Smooth muscle cell (in vitro differentiated cells): ENCODE measurements around the gene ABHD17C. TPM values are rescaled to one million over a fixed set of nuclear protein-coding genes. Genes with fewer than 3 reads are reported as not detected.
A peak's percentile ranks its signal among the peaks of the same experiment; 100 is the strongest.

Experiments
- DNase-seq: peaks from one replicate; lab custom pipeline; 2025; ENCODE audit not compliant: unreplicated experiment; lab: John Stamatoyannopoulos, UW
- H2AFZ ChIP-seq: fragments of 200-600 bp; sonication (generic); 2 replicates; pipeline ENCODE4 v1.6.0; 2016; ENCODE audit warnings: antibody characterized with exemption, low read depth, mild to moderate bottlenecking
- H3F3A ChIP-seq: fragments of 200-600 bp; sonication (generic); 2 replicates; pipeline ENCODE4 v1.6.0; 2017; ENCODE audit warnings: antibody characterized with exemption, low read depth
- H3K27ac ChIP-seq: fragments of 200-600 bp; sonication (generic); 2 replicates; pipeline ENCODE4 v1.5.1; 2016; ENCODE audit warnings: low read depth, mild to moderate bottlenecking
- H3K27me3 ChIP-seq: fragments of 200-600 bp; sonication (generic); 2 replicates; pipeline ENCODE4 v1.6.1; 2016; ENCODE audit warnings: low read depth, mild to moderate bottlenecking
- H3K36me3 ChIP-seq: fragments of 200-600 bp; sonication (generic); 2 replicates; pipeline ENCODE4 v1.5.1; 2016; ENCODE audit warnings: low read depth
- H3K4me1 ChIP-seq: fragments of 200-600 bp; sonication (generic); 2 replicates; pipeline ENCODE4 v1.5.1; 2016; ENCODE audit warnings: low read depth
- H3K4me2 ChIP-seq: fragments of 200-600 bp; sonication (generic); 2 replicates; pipeline ENCODE4 v1.6.0; 2016; ENCODE audit warnings: mild to moderate bottlenecking
- H3K4me3 ChIP-seq: fragments of 200-600 bp; sonication (generic); 2 replicates; pipeline ENCODE4 v1.5.1; 2016; ENCODE audit warnings: mild to moderate bottlenecking
- H3K79me2 ChIP-seq: fragments of 200-600 bp; sonication (generic); 2 replicates; pipeline ENCODE4 v1.6.0; 2016; ENCODE audit warnings: low read depth, mild to moderate bottlenecking
- H3K9ac ChIP-seq: fragments of 200-600 bp; sonication (generic); 2 replicates; pipeline ENCODE4 v1.6.0; 2016; ENCODE audit warnings: low read depth
- H3K9me3 ChIP-seq: fragments of 200-600 bp; sonication (generic); replicated peaks from 2 replicates; pipeline ENCODE4 v1.5.1; 2016; ENCODE audit warnings: low read depth
- H4K20me1 ChIP-seq: fragments of 200-600 bp; sonication (generic); 2 replicates; pipeline ENCODE4 v1.6.0; 2016; ENCODE audit warnings: low read depth
- CTCF ChIP-seq: fragments of 200-600 bp; sonication (generic); IDR thresholded peaks from 2 replicates; pipeline ENCODE4 v1.5.1; 2017; ENCODE audit warnings: borderline replicate concordance, mild to moderate bottlenecking, antibody characterized with exemption; ENCODE audit not compliant: insufficient read depth, poor library complexity, severe bottlenecking
- WGBS: methylation state at CpG from one replicate; pipeline ENCODE4 v1.1.7; 2016; ENCODE audit warnings: low lambda C conversion rate; 5-methylcytosine and 5-hydroxymethylcytosine counted together
- polyA plus RNA-seq: library from polyadenylated mRNA; unstranded; fragments of >200 nt; fragmentation: Nextera tagmentation; extraction: Ambion mirVana; gene quantifications from 2 replicates; pipeline ENCODE4 v1.2.1, GENCODE V29; 2016
- total RNA-seq: library from RNA; depleted of rRNA; stranded (reverse); fragments of >200 nt; gene quantifications from 2 replicates; pipeline ENCODE4 v1.2.3, GENCODE V29; 2014

The ABHD17C gene
- total and polyA plus RNA-seq, 2 experiments from 2014 or later: 3.1 to 4.1 TPM

GRCh38 chr15:80769829-80770705 is 75.0 kb downstream of the ABHD17C start:
- H2AFZ ChIP-seq: no peak overlapping the region
- TF ChIP-seq CTCF: no peak
- no peaks in the 10 kb centered on the region for H4K20me1 ChIP-seq
- 70% methylated on average over 7 of the region's 7 CpGs for WGBS
- no peaks in the 10 kb centered on the region for H3F3A ChIP-seq
- no peaks in the 10 kb centered on the region for H3K27me3 ChIP-seq
- no peaks in the 10 kb centered on the region for H3K36me3 ChIP-seq
- H3K4me3 ChIP-seq: no peak overlapping the region
- DNase-seq: no peak
- no peak overlapping the region for H3K27ac ChIP-seq
- no peaks in the 10 kb centered on the region for H3K79me2 ChIP-seq
- H3K4me2 ChIP-seq: peak overlapping the region; percentile 31
- H3K9ac ChIP-seq: no peak overlapping the region
- no peaks in the 10 kb centered on the region for H3K4me1 ChIP-seq
- no peaks in the 10 kb centered on the region for H3K9me3 ChIP-seq

- DNase-seq: no peak
- 60% methylated on average over 8 of the region's 8 CpGs for WGBS
- Histone ChIP-seq H2AFZ (no peak overlapping the region), H4K20me1 (no peaks in the 10 kb centered on the region), H3K27me3 (no peaks in the 10 kb centered on the region), H3F3A (no peaks in the 10 kb centered on the region), H3K4me1 (no peaks in the 10 kb centered on the region), H3K27ac (no peak overlapping the region), H3K9ac (no peak overlapping the region), H3K4me3 (no peak overlapping the region), H3K4me2 (no peak overlapping the region), H3K9me3 (no peaks in the 10 kb centered on the region), H3K79me2 (no peaks in the 10 kb centered on the region), H3K36me3 (no peaks in the 10 kb centered on the region)
- TF ChIP-seq CTCF: no peak
These were observed 78.0 kb downstream of the ABHD17C start for GRCh38 chr15:80773122-80773551.

GRCh38 chr15:80773792-80774352 is 78.8 kb downstream of the ABHD17C start:
- Histone ChIP-seq H3K79me2 (no peaks in the 10 kb centered on the region), H3K4me2 (no peak overlapping the region), H3F3A (no peaks in the 10 kb centered on the region), H3K4me1 (no peaks in the 10 kb centered on the region), H3K27ac (no peak overlapping the region), H3K4me3 (no peak overlapping the region), H3K36me3 (no peaks in the 10 kb centered on the region), H2AFZ (no peak overlapping the region), H4K20me1 (no peaks in the 10 kb centered on the region), H3K9ac (no peak overlapping the region), H3K27me3 (peaks cover 7% of the 10 kb centered on the region), H3K9me3 (no peaks in the 10 kb centered on the region)
- WGBS: 73% methylated on average over 5 of the region's 5 CpGs
- no peak for DNase-seq
- no peak for TF ChIP-seq CTCF
